HG03066 (cell line): Measurements from ENCODE around the gene PIGS.

Source experiments
- ATAC-seq: cut with Tn5 transposase; IDR thresholded peaks from one replicate; pipeline ENCODE4 v1.9.1; 2021; ENCODE audit warnings: low read depth; ENCODE audit not compliant: unreplicated experiment

PIGS gene

GRCh38 chr17:28551421-28552175, 19.7 kb downstream of the PIGS start:
- no peak for ATAC-seq

GRCh38 chr17:28550858-28551257, 20.5 kb downstream of the PIGS start:
- ATAC-seq, result no peak

DNA sequence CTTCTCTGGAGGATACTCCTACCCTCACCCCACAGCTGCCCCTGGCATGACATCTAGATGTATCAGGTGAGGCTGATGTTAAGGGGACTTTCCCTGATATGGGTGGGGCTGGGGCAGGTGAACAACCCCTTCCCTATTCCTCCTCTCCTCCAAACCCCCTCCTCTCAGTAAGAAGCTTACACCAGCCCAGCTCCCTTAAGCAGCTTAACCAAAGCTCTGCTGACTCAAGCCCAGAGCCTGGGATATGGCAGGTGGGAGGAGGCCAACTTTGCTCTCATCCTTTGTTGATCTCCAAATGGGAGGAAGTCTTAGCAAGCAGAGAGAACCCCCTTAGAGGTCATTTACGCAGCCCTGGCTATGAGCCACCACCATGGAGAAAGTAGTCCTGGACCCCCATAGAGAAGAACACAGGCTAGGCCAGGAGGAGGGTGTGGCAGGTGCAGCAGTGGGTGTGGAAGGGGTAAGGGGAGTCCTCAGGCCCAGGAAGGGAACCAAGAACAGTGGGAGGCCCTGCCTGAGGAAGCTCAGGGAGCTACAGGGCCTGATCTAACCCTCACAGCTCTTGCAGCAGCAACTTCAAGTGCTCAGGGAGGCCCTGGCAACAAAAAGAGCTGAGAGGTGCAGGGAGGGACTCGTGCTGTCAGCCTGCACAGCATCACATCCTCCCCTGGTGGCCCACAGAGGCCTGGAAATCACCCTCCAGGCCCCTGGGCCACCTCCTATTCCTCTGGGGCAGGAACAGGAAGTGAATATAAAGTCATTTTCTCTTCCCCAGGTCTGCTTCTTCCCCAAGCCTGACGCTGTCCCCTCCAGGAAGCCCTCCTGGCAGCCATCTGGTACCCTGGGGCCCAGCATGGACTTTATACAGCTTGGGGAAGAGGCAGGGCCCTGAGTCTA, 21.8 kb downstream of the PIGS start:
- no peak for ATAC-seq

GRCh38 chr17:28548417-28549130, 22.8 kb downstream of the PIGS start:
- ATAC-seq, result no peak

- ATAC-seq, result no peak
Measured at GRCh38 chr17:28547623-28548416, 23.5 kb downstream of the PIGS start.

- no peak for ATAC-seq
Measured at GRCh38 chr17:28547096-28547622, 24.2 kb downstream of the PIGS start.

GRCh38 chr17:28545787-28546415, 25.4 kb downstream of the PIGS start:
- ATAC-seq, result no peak

- no peak for ATAC-seq
Measured at GRCh38 chr17:28545141-28545503, 26.2 kb downstream of the PIGS start.

DNA sequence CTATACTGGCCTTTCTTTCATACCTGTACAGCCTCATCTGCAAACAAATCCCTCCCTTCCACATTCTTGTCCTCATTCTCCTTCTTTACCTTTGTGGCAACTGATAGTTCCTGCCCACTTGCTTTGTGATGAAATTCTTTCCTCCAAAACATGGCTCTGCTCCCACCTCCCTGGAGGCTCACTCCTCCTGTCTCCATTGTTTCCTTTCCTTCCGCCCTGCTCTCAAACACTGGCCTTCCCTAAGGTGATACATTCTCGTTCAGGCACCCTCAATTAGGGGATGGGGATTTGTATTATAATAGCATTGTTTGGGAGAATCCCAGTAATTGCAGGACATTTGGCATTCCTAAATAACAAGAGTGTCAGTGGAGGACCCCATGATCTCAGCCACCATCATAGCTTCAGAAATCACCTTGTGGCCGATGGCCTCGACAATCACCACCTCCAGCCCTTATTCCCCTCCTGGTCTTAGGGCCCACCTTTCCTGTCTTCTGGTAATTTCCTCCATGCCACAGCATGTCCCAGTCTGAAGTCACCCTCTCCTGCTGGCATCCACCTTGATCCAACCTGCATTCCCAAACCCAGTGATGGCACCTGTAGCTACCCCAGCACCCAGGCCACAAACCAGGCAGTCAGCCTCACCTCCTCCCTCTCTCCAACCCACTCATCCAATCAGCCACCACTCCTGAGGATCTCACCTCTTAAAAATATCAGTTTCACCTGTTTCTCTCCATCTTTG, 26.8 kb downstream of the PIGS start:
- ATAC-seq, result no peak

DNA sequence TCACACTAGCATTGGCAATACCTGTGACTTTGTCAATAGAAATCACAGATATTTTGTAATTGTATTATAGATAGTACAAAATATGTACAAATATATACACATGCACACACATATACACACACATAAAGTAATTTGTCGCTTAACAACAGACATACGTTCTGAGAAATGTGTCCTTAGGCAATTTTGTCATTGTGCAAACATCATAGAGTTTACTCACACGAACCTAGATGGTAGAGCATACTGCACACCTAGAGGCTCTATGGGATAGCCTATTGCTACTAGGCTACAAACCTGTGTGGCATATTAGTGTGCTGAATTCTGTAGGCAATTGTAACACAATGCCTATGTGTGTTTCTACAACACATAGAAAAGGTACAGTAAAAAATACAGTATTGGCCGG, 29.9 kb downstream of the PIGS start:
- ATAC-seq, result no peak

DNA sequence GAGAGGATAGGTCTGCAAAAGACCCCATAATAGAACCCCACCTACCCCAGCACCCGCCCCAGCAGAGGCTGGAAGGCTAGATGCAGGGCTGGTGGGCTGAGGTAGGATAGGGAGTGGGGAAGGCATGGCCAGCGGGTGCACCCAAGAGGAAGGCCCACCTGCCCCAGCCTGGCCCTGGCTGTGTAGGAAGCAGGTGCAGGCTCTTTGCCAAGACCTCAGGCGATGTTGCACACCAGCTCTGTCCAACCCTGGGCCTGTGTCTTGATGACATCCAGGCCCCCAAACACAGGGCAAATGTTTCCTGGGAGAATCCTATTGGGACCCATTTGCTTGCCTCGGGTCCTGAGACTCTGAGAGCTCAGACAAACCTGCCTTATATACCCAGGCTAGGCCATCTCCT, 31.1 kb downstream of the PIGS start:
- ATAC-seq, result no peak

DNA sequence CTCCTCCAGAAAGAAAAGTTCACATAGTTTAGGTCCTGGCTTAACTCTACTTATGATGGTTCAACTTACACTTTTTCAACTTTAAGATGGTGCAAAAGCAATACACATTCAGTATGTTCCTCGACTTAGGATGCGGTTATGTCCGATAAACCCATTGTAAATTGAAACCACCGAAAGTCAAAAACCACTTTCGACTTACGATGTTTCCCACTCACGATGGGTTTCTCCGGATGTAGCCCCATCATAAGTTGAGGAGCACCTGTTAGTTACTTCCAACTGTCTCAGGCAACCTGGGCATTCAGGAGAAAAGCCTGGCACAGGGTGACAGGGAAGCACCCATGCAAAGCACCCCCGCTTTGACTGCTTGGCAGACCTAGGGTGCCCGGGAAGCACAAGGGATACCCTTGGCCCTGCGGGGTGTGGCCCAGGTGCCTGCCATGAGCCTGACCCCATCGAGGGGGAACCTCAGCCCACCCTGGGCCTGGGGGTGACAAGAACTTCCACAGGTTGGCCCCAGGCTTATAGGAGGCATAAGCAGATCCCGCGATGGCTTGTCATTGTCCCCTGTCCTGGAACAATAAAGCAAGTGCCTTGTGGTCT, 32.9 kb downstream of the PIGS start:
- ATAC-seq, result no peak

GRCh38 chr17:28537219-28537610, 34.1 kb downstream of the PIGS start:
- ATAC-seq, result no peak

DNA sequence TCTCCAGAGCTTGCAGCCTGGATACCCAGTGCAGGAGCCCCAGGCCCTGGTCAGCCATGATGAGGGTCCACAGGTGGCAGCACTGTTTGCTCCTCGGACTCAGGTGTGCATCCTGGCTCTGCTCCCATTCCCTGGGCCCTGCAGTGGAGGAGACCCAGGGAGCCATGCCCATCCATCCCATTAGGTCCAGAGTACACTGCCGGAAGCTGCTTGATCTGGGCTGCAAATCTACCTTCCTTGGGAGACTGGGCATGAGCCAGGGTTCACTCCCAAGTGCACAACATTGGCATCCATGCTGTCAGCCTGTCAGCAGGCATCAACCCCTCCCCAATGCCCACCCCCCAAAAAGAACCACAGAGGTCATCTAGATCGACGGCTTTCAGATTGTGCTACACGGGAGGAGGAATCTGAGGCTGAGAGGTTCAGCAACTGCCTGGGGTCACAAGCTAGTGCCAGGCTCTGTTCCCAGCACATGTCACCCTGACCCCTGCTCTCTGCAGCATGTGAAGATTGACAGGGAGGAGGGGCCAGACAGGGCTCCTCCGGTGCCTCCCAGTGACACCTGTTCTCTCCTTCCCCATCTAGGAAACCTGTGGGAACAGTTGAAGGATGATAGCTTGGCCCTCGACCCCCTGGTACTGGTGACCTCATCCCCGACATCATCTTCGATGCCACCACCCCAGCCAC, 34.6 kb downstream of the PIGS start:
- no peak for ATAC-seq

GRCh38 chr17:28534740-28535375, 36.5 kb downstream of the PIGS start:
- no peak for ATAC-seq

- no peak for ATAC-seq
Measured at GRCh38 chr17:28533091-28533807, 38.1 kb downstream of the PIGS start.
